NB4 (cell line): ENCODE data around the gene AFF3.

Experiments
- CTCF ChIP-seq: IDR thresholded peaks from one replicate; pipeline ENCODE4 v1.5.1; 2012; ENCODE audit warnings: low read depth, low read length
- POLR2A ChIP-seq: IDR thresholded peaks from 2 replicates; pipeline ENCODE4 v1.6.1; 2011; ENCODE audit warnings: mild to moderate bottlenecking; ENCODE audit not compliant: insufficient read length; ENCODE audit errors: extremely low read depth

GRCh38 chr2:100059638-100060037, 82.8 kb downstream of the AFF3 start:
- TF ChIP-seq CTCF, result no peak
- TF ChIP-seq POLR2A, result no peak
